Calu3 (cell line): ENCODE measurements around the gene SETSIP. TPM values are rescaled to one million over a fixed set of nuclear protein-coding genes. Genes with fewer than 3 reads are reported as not detected.
"Not testable (repeated sequence)": the region's sequence is repeated elsewhere in the genome, so short reads cannot be mapped to it uniquely, and the experiment has no call there.

Experiments used
- BruUV-seq: library from RNA; stranded (reverse); fragments of 400-500 nt; replicated peaks from 2 replicates; lab custom pipeline; 2021; lab: Mats Ljungman, UMichigan
- CTCF ChIA-PET: fragments of 300-600 bp; sonication (Branson Sonifier 250); formaldehyde crosslinking; loops from one replicate; lab custom pipeline; 2022; ENCODE audit warnings: antibody characterized with exemption; lab: Charles Lee
- DNase-seq: peaks from one replicate; pipeline ENCODE4 v3.0.0; 2022
- H3K27ac Mint-ChIP-seq: one replicate; pipeline ENCODE4 v1.8.0; 2022; ENCODE audit warnings: mixed read lengths; ENCODE audit not compliant: unreplicated experiment
- H3K27me3 Mint-ChIP-seq: one replicate; pipeline ENCODE4 v1.8.0; 2022; ENCODE audit warnings: mixed read lengths; ENCODE audit not compliant: unreplicated experiment
- H3K36me3 Mint-ChIP-seq: one replicate; pipeline ENCODE4 v1.8.0; 2022; ENCODE audit warnings: mild to moderate bottlenecking, moderate library complexity, mixed read lengths; ENCODE audit not compliant: insufficient read depth, unreplicated experiment
- H3K4me1 Mint-ChIP-seq: one replicate; pipeline ENCODE4 v1.8.0; 2022; ENCODE audit warnings: mild to moderate bottlenecking, low read depth, mixed read lengths; ENCODE audit not compliant: unreplicated experiment
- H3K4me3 Mint-ChIP-seq: one replicate; pipeline ENCODE4 v1.8.0; 2022; ENCODE audit warnings: mild to moderate bottlenecking, low read depth, moderate library complexity, mixed read lengths; ENCODE audit not compliant: unreplicated experiment
- H3K9me3 Mint-ChIP-seq: one replicate; pipeline ENCODE4 v1.8.0; 2022; ENCODE audit warnings: low read depth, mixed read lengths; ENCODE audit not compliant: unreplicated experiment
- intact Hi-C: fragments of 100-400 bp; cut with micrococcal nuclease; formaldehyde crosslinking; loops from one replicate; pipeline ENCODE4 v1.10.0; 2022; ENCODE audit not compliant: unreplicated experiment
- total RNA-seq: library from RNA; stranded (reverse); gene quantifications from 2 replicates; pipeline ENCODE4 v1.2.3, GENCODE V29; 2022
- TF ChIP-seq, protein P1 (sequence below): fragments of 200-600 bp; IDR thresholded peaks from one replicate; pipeline ENCODE4 v1.8.0; 2022; ENCODE audit warnings: antibody characterized with exemption; ENCODE audit not compliant: unreplicated experiment

The SETSIP gene
- total RNA-seq, 1 experiment from 2014 or later: not detected

- CTCF ChIA-PET: no interaction called here
- peaks cover 12% of the 10 kb centered on the region for H3K36me3 Mint-ChIP-seq
- no peaks in the 10 kb centered on the region for H3K27me3 Mint-ChIP-seq
- peak overlapping the region; percentile 96 for H3K4me3 Mint-ChIP-seq
- BruUV-seq: no TSS peak
- TF ChIP-seq, protein P1, sequence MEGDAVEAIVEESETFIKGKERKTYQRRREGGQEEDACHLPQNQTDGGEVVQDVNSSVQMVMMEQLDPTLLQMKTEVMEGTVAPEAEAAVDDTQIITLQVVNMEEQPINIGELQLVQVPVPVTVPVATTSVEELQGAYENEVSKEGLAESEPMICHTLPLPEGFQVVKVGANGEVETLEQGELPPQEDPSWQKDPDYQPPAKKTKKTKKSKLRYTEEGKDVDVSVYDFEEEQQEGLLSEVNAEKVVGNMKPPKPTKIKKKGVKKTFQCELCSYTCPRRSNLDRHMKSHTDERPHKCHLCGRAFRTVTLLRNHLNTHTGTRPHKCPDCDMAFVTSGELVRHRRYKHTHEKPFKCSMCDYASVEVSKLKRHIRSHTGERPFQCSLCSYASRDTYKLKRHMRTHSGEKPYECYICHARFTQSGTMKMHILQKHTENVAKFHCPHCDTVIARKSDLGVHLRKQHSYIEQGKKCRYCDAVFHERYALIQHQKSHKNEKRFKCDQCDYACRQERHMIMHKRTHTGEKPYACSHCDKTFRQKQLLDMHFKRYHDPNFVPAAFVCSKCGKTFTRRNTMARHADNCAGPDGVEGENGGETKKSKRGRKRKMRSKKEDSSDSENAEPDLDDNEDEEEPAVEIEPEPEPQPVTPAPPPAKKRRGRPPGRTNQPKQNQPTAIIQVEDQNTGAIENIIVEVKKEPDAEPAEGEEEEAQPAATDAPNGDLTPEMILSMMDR: no peak
- no peak overlapping the region for H3K27ac Mint-ChIP-seq
- no peak for DNase-seq
- no peaks in the 10 kb centered on the region for H3K4me1 Mint-ChIP-seq
- H3K9me3 Mint-ChIP-seq: no peaks in the 10 kb centered on the region
- intact Hi-C loops: no loop called here
These were observed 4.2 kb upstream of the SETSIP start for GRCh38 chr1:92079441-92079840.

DNA sequence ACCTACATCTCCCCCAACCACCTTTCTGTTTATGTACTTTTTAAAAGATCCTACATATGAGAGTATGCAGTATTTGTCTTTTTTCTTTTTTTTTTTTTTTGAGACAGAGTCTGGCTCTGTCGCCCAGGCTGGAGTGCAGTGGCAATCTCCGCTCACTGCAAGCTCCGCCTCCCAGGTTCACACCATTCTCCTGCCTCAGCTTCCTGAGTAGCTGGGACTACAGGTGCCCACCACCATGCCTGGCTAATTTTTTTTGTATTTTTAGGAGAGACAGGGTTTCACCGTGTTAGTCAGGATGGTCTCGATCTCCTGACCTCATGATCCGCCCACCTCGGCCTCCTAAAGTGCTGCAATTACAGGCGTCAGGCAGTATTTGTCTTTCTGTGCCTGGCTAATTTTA, 2.9 kb upstream of the SETSIP start:
- H3K4me3 Mint-ChIP-seq, H3K27me3 Mint-ChIP-seq, DNase-seq, H3K27ac Mint-ChIP-seq, H3K9me3 Mint-ChIP-seq, intact Hi-C loops, H3K4me1 Mint-ChIP-seq, CTCF ChIA-PET, BruUV-seq: not testable (repeated sequence)
- peaks cover 12% of the 10 kb centered on the region for H3K36me3 Mint-ChIP-seq

DNA sequence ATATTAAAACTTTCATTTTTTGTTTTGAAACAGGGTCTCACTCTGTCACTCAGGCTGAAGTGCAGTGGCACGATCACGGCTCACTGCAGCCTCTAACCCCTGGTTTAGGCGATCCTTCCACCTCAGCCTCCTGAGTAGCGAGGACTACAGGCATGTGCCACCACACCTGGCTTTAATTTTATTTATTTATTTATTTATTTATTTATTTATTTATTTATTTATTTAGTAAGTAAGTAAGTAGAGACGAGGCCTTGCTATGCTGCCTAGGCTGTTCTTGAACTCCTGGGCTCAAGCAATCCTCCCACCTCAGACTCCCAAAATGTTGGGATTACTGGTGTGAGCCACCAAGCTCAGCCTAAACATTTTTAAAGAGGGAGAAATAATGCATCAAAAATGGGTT, 1.2 kb upstream of the SETSIP start:
- BruUV-seq: no TSS peak
- TF ChIP-seq, protein P1: no peak
- H3K27me3 Mint-ChIP-seq: no peaks in the 10 kb centered on the region
- DNase-seq: no peak
- H3K4me1 Mint-ChIP-seq: no peaks in the 10 kb centered on the region
- no peaks in the 10 kb centered on the region for H3K9me3 Mint-ChIP-seq
- H3K4me3 Mint-ChIP-seq: no peak overlapping the region
- CTCF ChIA-PET: no interaction called here
- intact Hi-C loops: no loop called here
- H3K36me3 Mint-ChIP-seq: peaks cover 12% of the 10 kb centered on the region
- H3K27ac Mint-ChIP-seq: no peak overlapping the region

GRCh38 chr1:92074446-92074845, 765 bp downstream of the SETSIP start:
- intact Hi-C loops, H3K36me3 Mint-ChIP-seq, H3K9me3 Mint-ChIP-seq, H3K27me3 Mint-ChIP-seq, BruUV-seq, CTCF ChIA-PET, H3K4me1 Mint-ChIP-seq, DNase-seq, H3K27ac Mint-ChIP-seq, H3K4me3 Mint-ChIP-seq: not testable (repeated sequence)

DNA sequence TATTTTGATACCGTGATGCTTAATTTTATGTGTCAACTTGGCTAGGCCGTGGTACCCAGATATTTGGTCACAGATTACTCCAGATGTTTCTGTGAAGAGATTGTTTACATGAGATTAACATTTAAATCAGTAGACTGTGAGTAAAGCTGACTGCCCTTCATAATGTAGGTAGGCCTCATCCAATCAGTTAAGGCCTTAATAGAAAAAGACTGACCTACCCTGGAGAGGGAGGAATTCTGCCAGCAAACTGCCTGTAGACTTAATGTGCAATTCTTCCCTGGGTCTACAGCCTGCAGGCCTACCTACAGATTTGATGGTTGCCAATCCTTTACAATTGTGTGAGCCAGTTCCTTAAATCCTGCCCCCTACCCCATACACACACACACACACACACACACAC, 4.3 kb downstream of the SETSIP start:
- intact Hi-C loops: no loop called here
- H3K4me3 Mint-ChIP-seq: no peak overlapping the region
- H3K9me3 Mint-ChIP-seq: no peaks in the 10 kb centered on the region
- no peaks in the 10 kb centered on the region for H3K27me3 Mint-ChIP-seq
- DNase-seq: no peak
- TF ChIP-seq, protein P1: no peak
- no peaks in the 10 kb centered on the region for H3K4me1 Mint-ChIP-seq
- no peaks in the 10 kb centered on the region for H3K36me3 Mint-ChIP-seq
- CTCF ChIA-PET: no interaction called here
- no TSS peak for BruUV-seq
- H3K27ac Mint-ChIP-seq: no peak overlapping the region
